Measurements from ENCODE around the gene GSDME.
A peak's percentile ranks its signal among the peaks of the same experiment; 100 is the strongest.

GSDME gene

GRCh38 chr7:24767878-24768569 lies 10.8 kb upstream of the GSDME start:
- Histone ChIP-seq H3K4me3 (ENCODE audit: low read depth, low read length) (no peak overlapping the region), H3K27me3 (no peaks in the 10 kb centered on the region; the same call in 1 of the 2 replicates), H3K4me1 (no peaks in the 10 kb centered on the region), H3K36me3 (no peaks in the 10 kb centered on the region), H3K9me3 (no peaks in the 10 kb centered on the region)
- no peak for DNase-seq
- peak; percentile 31 for TF ChIP-seq CTCF (IDR thresholded peaks at IDR 0.05; ENCODE audit: low read depth, low read length)

GRCh38 chr7:24764972-24765744 lies 7.9 kb upstream of the GSDME start:
- Histone ChIP-seq H3K27me3 (no peaks in the 10 kb centered on the region; the same call in 1 of the 2 replicates), H3K36me3 (no peaks in the 10 kb centered on the region), H3K9me3 (no peaks in the 10 kb centered on the region), H3K4me3 (ENCODE audit: low read depth, low read length) (no peak overlapping the region), H3K4me1 (no peaks in the 10 kb centered on the region)
- DNase-seq, result peak; percentile 59
- TF ChIP-seq CTCF (IDR thresholded peaks at IDR 0.05; ENCODE audit: low read depth, low read length), result no peak

GRCh38 chr7:24764011-24764410 lies 6.7 kb upstream of the GSDME start:
- H3K4me3 ChIP-seq (ENCODE audit: low read depth, low read length), result no peak overlapping the region
- no peaks in the 10 kb centered on the region; the same call in 1 of the 2 replicates for H3K27me3 ChIP-seq
- TF ChIP-seq CTCF (IDR thresholded peaks at IDR 0.05; ENCODE audit: low read depth, low read length), result no peak
- H3K9me3 ChIP-seq, result no peaks in the 10 kb centered on the region
- H3K36me3 ChIP-seq, result no peaks in the 10 kb centered on the region
- no peaks in the 10 kb centered on the region for H3K4me1 ChIP-seq
- no peak for DNase-seq

GRCh38 chr7:24763303-24763901 lies 6.1 kb upstream of the GSDME start:
- Histone ChIP-seq H3K27me3 (no peaks in the 10 kb centered on the region), H3K36me3 (no peaks in the 10 kb centered on the region), H3K4me1 (no peaks in the 10 kb centered on the region), H3K9me3 (no peaks in the 10 kb centered on the region), H3K4me3 (ENCODE audit: low read depth, low read length) (no peak overlapping the region)
- no peak for TF ChIP-seq CTCF (IDR thresholded peaks at IDR 0.05; ENCODE audit: low read depth, low read length)
- DNase-seq, result no peak

GRCh38 chr7:24762771-24763170 lies 5.5 kb upstream of the GSDME start:
- no peaks in the 10 kb centered on the region for H3K9me3 ChIP-seq
- no peaks in the 10 kb centered on the region for H3K36me3 ChIP-seq
- no peaks in the 10 kb centered on the region for H3K4me1 ChIP-seq
- H3K27me3 ChIP-seq, result peaks cover 1% of the 10 kb centered on the region
- no peak overlapping the region for H3K4me3 ChIP-seq (ENCODE audit: low read depth, low read length)
- no peak for DNase-seq
- no peak for TF ChIP-seq CTCF (IDR thresholded peaks at IDR 0.05; ENCODE audit: low read depth, low read length)
